Chondrocyte (in vitro differentiated cells): ENCODE measurements around the gene R3HCC1L. TPM values are rescaled to one million over a fixed set of nuclear protein-coding genes. Genes with fewer than 3 reads are reported as not detected.
A peak's percentile ranks its signal among the peaks of the same experiment; 100 is the strongest.

ENCODE experiments used
- DNase-seq: peaks from one replicate; pipeline ENCODE4 v3.0.0; 2021; ENCODE audit warnings: mixed read lengths, low spot score
- H3K27ac Mint-ChIP-seq: one replicate; pipeline ENCODE4 v1.8.0; 2021; ENCODE audit warnings: mild to moderate bottlenecking, moderate library complexity, mixed read lengths; ENCODE audit not compliant: unreplicated experiment
- H3K27me3 Mint-ChIP-seq: 2 replicates; pipeline ENCODE4 v1.8.0; 2021; ENCODE audit warnings: low read depth, mixed read lengths
- H3K36me3 Mint-ChIP-seq: 2 replicates; pipeline ENCODE4 v1.8.0; 2021; ENCODE audit warnings: low read depth, mixed read lengths
- H3K4me1 Mint-ChIP-seq: 2 replicates; pipeline ENCODE4 v1.8.0; 2021; ENCODE audit warnings: low read depth, mild to moderate bottlenecking, mixed read lengths
- H3K4me3 Mint-ChIP-seq: one replicate; pipeline ENCODE4 v1.8.0; 2021; ENCODE audit warnings: mild to moderate bottlenecking, moderate library complexity, mixed read lengths; ENCODE audit not compliant: unreplicated experiment
- H3K9me3 Mint-ChIP-seq: 2 replicates; pipeline ENCODE4 v1.8.0; 2021; ENCODE audit warnings: low read depth, mixed read lengths
- total RNA-seq: library from RNA; stranded (reverse); gene quantifications from 3 replicates; pipeline ENCODE4 v1.2.1, GENCODE V29; 2021
- TF ChIP-seq, protein P1 (sequence below): fragments of 200-600 bp; sonication (generic); IDR thresholded peaks from 2 replicates; pipeline ENCODE4 v1.5.0; 2021; ENCODE audit warnings: antibody characterized with exemption, mild to moderate bottlenecking, moderate library complexity

The R3HCC1L gene
- total RNA-seq, 1 donor from 2014 or later, result 9.1 TPM

DNA sequence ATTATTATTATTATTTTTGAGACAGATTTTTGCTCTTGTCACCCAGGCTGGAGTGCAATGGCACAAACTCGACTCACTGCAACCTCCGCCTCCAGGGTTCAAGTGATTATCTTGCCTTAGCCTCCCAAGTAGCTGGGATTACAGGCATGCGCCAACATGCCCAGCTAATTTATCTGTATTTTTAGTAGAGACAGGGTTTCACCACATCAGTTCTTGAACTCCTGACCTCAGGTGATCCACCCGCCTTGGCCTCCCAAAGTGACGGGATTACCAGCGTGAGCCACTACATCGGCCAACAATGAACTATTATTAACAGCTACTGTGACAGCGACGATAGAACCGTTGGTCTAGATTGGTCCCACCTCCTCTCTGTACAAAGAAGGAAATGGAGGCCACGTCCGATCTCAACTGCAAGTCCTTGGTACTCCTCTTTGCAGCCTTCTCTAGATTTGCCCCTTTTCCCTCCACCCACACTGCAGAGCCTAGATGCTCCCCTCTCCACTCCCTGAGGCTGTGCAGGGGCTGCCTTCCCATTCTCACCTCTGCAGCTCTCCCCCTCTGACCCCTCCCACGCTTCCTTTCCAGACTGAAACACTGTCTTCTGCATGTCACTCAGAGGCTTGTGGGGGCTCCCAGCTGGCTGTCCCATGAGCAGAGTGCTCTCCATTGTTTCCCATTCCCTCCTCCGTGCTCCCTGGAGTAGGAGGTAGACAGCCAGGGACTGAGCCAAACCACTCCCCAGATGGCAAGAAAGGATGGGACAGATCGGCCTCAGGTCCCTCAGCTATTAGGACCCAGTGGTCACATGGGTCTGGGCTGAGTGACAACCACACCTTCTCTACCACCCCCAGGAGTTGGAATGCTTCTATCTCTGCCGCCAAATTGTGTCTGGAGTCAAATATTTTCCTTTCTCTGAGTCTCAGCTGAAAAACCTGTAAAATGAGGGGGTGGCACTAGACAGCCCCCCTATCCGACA lies 131.2 kb downstream of the R3HCC1L start:
- Mint-ChIP-seq H3K36me3 (no peaks in the 10 kb centered on the region), H3K4me3 (no peak overlapping the region), H3K4me1 (peaks cover 36% of the 10 kb centered on the region), H3K9me3 (no peaks in the 10 kb centered on the region), H3K27me3 (no peaks in the 10 kb centered on the region), H3K27ac (no peak overlapping the region)
- DNase-seq, result no peak
- TF ChIP-seq, protein P1, sequence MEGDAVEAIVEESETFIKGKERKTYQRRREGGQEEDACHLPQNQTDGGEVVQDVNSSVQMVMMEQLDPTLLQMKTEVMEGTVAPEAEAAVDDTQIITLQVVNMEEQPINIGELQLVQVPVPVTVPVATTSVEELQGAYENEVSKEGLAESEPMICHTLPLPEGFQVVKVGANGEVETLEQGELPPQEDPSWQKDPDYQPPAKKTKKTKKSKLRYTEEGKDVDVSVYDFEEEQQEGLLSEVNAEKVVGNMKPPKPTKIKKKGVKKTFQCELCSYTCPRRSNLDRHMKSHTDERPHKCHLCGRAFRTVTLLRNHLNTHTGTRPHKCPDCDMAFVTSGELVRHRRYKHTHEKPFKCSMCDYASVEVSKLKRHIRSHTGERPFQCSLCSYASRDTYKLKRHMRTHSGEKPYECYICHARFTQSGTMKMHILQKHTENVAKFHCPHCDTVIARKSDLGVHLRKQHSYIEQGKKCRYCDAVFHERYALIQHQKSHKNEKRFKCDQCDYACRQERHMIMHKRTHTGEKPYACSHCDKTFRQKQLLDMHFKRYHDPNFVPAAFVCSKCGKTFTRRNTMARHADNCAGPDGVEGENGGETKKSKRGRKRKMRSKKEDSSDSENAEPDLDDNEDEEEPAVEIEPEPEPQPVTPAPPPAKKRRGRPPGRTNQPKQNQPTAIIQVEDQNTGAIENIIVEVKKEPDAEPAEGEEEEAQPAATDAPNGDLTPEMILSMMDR, result no peak

GRCh38 chr10:98266647-98267046 lies 132.2 kb downstream of the R3HCC1L start:
- Mint-ChIP-seq H3K4me3 (no peak overlapping the region), H3K36me3 (no peaks in the 10 kb centered on the region), H3K4me1 (peaks cover 36% of the 10 kb centered on the region), H3K9me3 (no peaks in the 10 kb centered on the region), H3K27ac (no peak overlapping the region), H3K27me3 (no peaks in the 10 kb centered on the region)
- TF ChIP-seq, protein P1, result no peak
- no peak for DNase-seq

DNA sequence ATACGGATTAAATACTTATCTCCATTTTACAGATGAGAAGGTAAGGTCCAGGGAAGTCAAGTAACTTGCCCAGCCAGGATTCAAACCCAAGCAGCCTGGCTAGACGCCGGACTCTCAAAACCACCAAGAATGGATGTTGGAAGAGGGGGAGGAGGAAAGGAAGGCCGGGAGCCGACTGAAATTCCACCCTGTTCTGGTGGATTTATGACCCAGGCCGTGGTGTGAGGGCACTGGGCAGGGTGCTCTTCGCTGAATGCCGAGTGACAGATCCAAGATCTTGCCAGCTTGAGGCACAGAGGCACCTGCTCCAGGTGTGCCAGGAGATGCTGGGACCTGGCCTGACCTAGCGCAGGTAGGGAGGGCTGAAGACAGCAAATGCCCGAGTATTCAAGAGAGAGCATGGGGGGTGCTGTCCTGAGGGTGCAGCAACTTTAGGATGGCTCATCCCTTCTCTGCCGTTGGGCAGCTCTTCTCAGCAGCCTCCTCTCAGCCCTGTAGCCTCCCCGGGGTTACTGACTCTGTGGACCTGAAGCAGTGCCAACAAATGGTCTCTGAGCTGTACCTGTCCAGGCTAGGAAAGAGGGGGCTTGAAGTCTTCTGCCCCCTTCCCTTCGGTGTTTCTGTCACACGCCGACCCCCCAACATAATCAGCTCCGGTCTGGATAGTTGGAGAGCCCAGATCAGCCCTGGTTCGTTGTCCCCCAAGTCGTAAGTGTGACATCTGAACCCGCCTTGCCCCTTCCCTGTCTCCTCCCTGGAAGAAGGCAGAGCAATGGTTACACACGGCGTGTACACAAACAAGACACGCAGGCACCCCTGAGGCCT lies 132.8 kb downstream of the R3HCC1L start:
- Mint-ChIP-seq H3K36me3 (no peaks in the 10 kb centered on the region), H3K27me3 (peaks cover 2% of the 10 kb centered on the region), H3K27ac (no peak overlapping the region), H3K4me1 (peaks cover 36% of the 10 kb centered on the region), H3K4me3 (peak overlapping the region; percentile 46), H3K9me3 (no peaks in the 10 kb centered on the region)
- TF ChIP-seq, protein P1, result no peak
- DNase-seq, result no peak

- H3K27ac Mint-ChIP-seq, result peak within 1 kb of the TSS; percentile 85
- peaks cover 40% of the 10 kb centered on the region for H3K4me1 Mint-ChIP-seq
- H3K36me3 Mint-ChIP-seq, result no peaks in the 10 kb centered on the region
- TF ChIP-seq, protein P1, result no peak
- DNase-seq, result no peak
- H3K4me3 Mint-ChIP-seq, result peak within 1 kb of the TSS; percentile 60
- H3K9me3 Mint-ChIP-seq, result no peaks in the 10 kb centered on the region
- peaks cover 6% of the 10 kb centered on the region for H3K27me3 Mint-ChIP-seq
These were observed 133.6 kb downstream of the R3HCC1L start, which contains the start of gene LOXL4 for GRCh38 chr10:98267894-98268693. Gene LOXL4 (minus strand): TSS chr10:98268194. CDS start chr10:98263019, 5,175 bp downstream.
